ENCODE data around the gene RNF4.
A peak's percentile ranks its signal among the peaks of the same experiment; 100 is the strongest.
"Not testable (repeated sequence)": the region's sequence is repeated elsewhere in the genome, so short reads cannot be mapped to it uniquely, and the experiment has no call there.

Gene RNF4

GRCh38 chr4:2492970-2493369 is 24.1 kb downstream of the RNF4 start:
- no peak for DNase-seq

DNA sequence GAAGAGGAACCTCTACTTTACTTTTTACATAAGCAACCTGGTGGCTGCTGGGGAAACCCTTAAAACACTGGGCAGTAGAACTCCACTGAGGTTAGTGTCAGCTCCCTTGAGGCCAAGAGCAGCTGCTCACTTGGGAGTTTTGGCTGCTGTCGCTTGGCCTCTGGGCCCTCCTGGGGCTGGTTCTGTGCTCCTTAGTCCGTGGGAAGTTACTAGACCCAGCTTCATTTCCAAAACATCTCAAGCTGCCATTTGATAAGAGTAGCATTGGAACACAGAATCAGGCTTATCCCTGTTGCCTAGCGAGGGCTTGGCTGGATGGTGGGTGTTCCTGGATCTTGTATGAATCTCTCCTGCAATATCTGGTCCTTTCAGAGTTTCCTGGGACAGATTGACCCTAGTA is 26.1 kb downstream of the RNF4 start:
- DNase-seq = no peak

DNA sequence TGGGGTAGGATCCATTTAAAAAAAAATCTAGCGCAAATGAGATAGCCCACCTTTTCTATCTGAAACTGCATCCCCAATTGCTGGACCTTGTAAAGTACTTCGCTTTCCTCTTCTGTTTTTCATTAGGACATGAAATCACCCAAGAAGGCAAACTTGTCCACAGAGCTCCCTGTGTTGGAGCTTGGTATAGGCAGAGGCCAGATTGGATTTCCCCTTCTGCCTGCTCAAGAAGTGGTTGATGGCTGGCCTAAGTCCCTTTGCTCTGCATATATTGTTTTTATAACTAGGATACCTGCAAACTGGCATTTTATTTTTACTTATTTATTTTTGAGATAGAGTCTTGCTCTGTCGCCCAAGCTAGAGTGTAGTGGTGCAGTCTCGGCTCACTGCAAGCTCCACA is 28.4 kb downstream of the RNF4 start:
- DNase-seq = no peak

DNA sequence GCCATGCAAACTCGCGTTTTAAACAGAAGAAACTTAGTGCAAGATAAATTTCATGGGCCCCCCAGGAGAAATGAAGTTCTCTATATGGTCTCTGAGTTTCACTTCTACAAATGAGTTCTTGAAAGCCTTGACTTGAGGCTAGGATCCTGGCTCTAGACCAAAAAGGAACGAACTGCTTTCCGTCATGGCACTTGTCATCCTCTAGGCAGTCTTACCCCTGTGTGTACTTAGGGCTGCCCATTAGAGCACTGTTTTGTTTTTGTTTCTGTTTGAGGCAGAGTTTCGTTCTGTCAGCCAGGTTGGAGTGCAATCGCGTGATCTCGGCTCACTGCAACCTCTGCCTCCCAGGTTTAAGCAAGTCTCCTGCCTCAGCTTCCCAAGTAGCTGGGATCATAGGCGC is 29.0 kb downstream of the RNF4 start:
- no peak for DNase-seq

DNA sequence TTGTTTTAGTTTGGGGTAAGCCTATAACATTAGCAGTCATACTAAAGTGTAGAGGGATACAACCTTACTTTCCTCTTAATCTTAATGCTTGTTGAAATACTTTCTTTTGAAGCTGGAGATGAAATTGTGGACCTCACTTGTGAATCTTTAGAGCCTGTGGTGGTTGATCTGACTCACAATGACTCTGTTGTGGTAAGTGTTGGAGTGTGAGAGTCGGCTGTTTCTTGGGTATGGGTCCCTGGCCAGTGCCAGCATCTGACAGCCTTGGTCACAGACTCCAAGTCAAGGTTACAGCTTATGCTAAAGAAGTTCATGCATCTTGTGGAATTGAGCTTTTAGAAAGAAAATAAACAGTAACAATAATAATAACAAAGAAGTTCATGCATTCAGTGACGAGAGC is 31.6 kb downstream of the RNF4 start:
- no peak for DNase-seq

GRCh38 chr4:2501034-2501594 is 32.2 kb downstream of the RNF4 start:
- DNase-seq = no peak

DNA sequence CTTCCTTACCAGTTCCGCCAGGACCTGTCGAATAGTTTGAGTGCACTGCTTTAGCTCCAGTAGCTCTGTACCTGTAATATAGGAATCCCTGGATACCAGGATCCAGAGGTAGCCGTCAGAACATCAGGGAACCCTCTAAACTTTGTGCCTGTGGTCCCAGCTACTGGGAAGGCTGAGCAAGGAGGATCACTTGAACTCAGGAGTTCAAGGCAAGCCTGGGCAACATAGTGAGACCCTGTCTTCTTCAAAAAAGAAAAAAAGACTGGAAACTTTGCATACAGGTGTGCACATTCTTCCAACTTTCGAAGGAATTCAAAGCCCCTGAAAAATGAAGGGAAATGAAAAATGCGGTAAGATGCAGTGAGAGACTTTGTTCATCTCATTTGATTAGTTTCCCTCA is 34.9 kb downstream of the RNF4 start:
- DNase-seq = no peak

- no peak for DNase-seq
These were observed 38.4 kb downstream of the RNF4 start for GRCh38 chr4:2507259-2507658.

- DNase-seq = no peak
These were observed 38.9 kb downstream of the RNF4 start for GRCh38 chr4:2507855-2508254.

DNA sequence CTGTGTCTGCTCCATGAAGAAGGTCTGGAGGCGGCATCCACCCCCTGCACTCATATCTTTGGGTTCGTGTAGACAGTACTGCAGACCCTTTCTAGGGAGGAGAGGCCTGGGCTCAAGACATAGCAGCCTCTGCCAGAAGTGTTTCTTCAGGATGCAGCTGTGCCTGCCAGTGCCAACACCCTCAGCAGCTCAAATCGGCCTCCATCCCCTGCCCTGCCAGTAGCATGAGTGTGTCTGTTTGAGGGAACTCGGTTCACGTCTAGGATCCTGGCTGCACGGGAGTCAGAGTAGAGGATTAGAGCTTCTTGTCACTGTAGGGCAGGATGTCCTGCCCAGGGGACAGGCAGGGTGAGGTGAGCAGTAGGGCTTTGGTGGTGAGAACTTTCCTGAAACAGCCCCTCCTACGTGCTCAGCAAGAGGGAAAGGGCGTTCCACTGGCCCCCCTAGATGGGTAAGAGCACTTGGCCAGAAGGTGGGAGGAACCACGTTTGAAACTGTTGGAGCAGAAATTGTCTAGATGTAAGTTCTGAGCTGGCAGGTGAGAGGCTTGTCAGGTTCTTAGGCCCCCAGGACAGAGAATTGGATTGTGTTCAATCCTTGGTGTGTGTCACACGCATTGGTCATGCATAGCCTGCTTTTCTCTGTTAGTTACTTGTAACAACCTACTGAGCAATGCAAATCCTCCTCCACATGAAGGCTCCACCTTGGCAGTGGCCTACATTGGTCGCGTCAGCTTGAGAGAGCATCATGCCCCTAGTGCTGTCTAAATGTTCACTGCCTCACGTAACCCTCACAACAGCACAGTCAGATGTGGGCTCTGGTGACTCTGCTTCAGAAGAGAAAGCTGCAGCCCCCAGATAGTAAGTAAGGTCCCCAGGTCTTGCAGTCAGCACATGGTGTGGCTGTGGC is 41.7 kb downstream of the RNF4 start:
- no peak for DNase-seq

DNA sequence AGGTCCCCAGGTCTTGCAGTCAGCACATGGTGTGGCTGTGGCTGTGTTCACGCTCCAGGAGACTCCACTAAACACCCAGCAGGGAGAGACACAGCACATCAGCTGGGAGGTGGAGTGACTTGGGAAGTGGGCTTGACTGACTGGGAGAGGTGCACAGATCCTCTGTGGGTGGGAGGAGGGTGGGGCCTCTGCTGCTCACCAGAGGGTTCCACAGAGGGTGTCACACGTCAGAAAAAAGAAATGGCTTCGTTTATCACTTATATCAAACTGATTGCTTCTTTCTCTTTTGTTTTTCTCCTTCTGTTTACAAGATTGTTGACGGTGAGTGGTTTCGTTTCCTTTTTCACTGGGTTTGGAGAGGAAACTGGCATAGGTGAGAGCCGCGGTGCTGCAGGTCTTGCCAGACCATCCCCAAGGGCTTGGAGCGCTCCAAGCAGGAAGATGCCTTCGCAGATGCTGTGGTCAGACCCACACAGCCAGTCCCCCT is 42.8 kb downstream of the RNF4 start:
- DNase-seq = no peak

- DNase-seq = no peak
These were observed 43.7 kb downstream of the RNF4 start for GRCh38 chr4:2512396-2513135.

DNA sequence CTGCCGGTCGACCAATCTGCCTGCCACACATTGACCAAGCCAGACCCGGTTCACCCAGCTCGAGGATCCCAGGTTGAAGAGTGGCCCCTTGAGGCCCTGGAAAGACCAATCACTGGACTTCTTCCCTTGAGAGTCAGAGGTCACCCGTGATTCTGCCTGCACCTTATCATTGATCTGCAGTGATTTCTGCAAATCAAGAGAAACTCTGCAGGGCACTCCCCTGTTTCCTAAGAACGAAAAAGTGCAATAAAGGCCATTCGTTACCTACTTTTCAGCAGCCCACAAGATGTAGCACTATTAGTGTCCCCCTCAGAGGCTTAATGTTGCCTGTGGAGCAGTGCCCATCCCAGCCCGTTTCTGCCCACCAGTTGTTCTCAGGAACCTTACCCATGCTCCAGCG is 45.3 kb downstream of the RNF4 start:
- DNase-seq = not testable (repeated sequence)

- not testable (repeated sequence) for DNase-seq
These were observed 46.0 kb downstream of the RNF4 start for GRCh38 chr4:2514944-2515343.

DNA sequence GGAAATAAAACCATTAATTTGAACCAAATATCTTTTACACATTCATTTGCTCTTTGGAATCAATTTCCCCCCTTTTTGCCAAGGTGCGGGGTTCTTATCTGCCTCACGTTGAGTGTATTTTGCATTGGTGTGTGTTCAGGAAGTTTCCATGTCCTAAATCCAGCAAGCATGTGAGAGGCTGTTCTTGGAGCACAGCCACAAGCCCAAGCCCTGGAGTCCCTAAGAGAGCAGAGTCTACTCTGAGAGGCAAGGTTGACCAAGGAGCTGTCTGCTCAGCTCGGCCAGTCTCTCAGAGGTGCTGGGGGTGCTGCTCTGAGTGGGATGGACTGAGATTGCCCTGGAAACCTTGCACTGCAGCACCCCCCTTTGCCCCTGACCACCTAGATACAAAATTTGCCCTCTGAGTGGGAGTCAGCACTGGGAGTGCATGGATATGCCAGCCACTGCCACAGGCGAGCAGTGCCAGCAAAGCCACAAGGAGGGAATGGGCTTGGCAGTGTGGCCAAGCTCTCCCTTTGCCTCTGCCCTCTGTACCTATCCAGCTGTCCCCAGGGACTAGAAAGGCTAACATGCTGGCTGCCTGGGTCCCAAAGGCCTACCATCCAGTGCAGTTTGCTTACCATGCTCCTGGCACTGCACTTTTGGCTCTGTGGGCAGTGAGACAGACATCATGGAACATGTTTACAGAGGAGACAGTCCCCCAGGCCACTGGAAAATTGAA is 47.1 kb downstream of the RNF4 start:
- no peak for DNase-seq

- no peak for DNase-seq
These were observed 47.7 kb downstream of the RNF4 start for GRCh38 chr4:2516635-2517034.

DNA sequence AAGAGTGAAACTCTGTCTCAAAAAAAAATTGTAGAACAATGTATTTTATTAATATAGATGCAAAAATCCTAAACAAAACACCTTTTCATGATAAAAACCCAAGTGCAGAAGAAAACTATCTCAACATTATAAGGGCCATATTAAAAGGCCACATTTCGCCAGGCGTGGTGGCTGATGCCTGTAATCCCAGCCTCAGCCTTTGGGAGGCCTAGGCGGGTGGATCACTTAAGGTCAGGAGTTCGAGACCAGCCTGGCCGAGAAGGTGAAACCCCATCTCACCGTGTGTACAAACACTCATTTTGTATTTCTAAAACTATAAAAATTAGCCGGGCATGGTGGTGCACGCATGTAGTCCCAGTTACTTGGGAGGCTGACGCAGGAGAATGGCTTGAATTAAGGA is 57.7 kb downstream of the RNF4 start:
- DNase-seq = no peak

- no peak for DNase-seq
These were observed 66.0 kb downstream of the RNF4 start for GRCh38 chr4:2534904-2535375.

- DNase-seq = peak; percentile 87
These were observed 66.7 kb downstream of the RNF4 start for GRCh38 chr4:2535376-2536192.

GRCh38 chr4:2536193-2537010 is 67.5 kb downstream of the RNF4 start, which contains the start of gene FAM193A:
FAM193A (plus strand) TSS chr4:2536647; CDS start chr4:2536916, 269 bp downstream.
- DNase-seq = peak; percentile 99
